Midbrain (tissue), 1 donor: ENCODE measurements around the gene EEF2K.
A peak's percentile ranks its signal among the peaks of the same experiment; 100 is the strongest.
"Not testable (repeated sequence)": the region's sequence is repeated elsewhere in the genome, so short reads cannot be mapped to it uniquely, and the experiment has no call there.

Experiments used
- DNase-seq: peaks from one replicate; lab custom pipeline; 2025; lab: John Stamatoyannopoulos, UW

Gene EEF2K

DNA sequence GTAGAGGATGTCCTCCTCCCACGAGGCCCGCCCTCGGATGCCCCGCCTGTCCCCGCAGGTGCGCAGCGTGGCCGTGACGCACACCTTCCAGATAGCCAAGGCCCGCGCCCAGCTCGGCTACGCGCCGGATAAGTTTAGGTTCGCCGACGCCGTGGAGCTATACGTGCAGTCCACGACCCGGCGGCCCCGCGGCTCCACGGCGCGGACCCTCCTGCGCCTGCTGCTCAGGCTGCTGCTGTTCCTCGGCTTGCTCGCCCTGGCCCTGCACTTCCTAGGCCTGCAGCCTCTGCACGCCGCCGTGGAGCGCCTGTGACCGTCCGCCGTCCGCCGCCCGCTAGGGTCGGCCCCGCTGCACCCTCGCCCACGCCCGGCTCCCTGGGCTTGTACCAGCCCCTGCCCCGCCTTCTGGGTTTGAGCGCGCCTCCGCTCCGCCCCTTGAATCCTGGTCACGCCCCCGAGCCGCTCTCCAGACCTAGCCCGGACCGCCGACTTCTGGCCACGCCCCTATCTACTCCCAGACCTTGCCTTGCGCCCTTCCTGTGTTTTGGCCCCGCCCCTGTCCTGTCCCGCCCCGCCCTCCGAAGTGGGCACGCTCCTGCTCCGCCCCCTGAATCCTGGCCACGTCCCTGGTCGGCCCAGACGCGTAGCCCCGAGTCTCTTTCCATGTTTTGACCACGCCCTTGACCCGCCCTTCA, 15.8 kb upstream of the EEF2K start:
- peak; percentile 100 for DNase-seq

DNA sequence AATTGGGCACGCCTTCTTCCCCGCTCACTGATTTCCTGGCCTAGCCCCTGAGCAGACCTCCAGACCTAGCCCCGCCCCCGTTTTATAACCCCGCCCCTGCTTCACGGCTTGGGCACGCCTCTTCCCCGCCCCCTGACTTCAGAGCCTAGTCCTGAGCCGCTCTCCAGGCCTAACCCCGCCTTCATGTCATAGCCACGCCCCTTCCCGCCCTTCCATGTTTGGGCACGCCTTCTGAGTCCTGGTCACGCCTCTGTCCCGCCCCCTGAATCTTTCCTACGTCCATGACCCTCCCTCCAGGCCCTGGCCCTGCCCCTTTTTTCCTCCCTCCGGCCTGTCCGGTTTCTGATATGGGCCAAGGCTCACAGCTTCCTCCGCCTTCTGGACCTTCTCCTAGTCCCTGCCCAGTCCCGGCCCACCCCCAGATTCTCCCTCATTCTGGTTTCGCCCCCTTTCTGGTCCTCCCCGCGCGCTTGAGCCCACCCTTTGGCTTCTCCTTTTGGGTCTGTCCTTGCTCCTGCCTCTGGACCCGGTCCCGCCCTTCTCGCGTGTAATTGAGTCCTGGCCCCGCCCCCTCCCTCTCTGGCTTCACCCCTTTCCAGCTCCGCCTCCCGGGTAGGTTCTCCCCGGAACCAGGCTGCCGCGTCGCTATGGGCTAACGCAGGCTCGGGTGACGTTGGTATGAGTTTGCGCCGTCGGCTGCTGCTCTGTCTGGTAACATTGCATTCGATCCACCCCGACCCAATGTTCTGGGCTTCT, 15.1 kb upstream of the EEF2K start:
- peak; percentile 100 for DNase-seq

DNA sequence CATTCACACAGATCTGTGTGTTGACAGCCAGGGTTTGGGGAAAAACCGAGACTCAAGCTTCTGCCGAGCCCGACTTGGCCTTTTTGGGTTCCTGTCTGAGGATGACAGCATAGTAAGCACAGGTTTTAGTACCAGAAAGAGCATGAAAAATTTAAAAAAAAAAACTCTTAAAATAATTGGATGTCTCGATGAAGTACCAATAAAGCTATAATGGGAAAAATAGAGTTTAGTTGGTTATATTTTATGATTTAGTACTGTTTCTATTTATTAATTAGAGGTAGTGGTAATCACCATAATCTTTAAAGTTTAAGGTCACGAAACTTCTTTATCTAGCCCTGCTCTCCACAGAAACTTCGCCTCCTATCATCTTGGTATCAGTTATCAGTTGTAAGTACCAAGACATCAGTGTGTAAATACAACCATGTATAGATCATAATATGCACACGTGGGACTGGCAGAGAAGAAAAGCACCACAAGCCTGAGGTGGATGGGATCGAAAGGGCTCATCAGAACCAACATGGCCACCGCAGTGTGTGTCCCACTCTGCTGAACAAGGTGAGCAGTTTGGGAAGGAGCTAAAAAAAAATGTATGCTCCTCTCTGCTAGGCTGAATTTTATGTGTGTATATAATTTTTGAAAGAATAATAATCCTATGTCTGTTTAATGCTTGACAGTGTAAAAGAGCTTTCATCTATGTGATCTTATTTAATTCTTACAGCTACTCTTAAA, 14.4 kb upstream of the EEF2K start:
- peak; percentile 48 for DNase-seq

DNA sequence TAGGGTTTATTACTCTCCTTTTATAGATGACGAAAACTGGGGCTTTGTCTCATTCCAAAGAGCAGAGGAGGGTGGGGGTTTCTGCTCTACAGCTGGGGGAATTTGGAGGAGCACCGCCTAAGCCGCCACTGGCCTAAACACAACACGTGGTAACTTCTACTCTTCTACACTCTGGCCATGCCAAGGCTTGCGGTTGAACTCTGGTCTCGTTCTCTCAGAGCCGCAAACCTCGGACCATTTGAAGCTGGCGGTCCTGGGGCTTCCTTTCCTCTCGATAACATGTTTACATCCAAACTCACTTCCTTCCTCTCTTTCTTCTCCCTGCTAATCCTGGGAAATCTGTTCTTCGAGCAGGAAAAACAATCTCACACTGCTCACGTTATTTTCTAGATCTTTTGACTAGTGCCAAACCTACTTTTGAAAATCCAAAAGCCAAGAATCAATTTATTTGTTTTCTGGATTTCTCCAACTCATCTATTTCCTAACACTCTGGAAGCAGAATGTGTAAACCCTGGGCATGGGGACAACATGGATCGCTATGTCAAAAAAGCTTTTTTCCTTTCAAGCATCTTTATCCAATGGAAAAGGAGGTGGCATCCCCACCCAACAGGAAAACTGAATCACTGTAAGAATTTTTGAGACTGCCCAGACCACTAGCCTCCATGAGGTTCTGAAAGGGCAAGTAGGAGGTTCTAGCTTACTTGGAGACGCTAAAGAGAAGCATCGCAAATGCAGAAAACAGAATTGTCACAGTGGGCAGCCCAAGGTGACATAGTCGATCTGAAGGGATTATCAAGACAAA, 13.6 kb upstream of the EEF2K start:
- peak; percentile 63 for DNase-seq

DNA sequence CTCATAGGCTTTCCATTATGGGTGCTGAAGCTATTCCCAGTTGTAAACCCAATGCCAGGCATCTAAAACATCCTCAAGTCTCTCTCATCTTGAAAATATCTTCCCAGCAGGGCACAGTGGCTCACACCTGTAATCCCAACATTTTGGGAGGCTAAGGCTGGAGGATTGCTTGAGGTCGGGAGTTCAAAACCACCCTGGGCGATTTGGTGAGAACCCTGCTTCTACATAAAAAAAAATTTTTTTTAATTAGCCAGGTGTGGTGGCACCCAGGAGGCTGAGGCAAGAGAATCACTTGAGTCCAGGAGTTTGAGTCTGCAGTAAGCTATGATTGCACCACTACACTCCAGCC, 13.0 kb upstream of the EEF2K start:
- no peak for DNase-seq

DNA sequence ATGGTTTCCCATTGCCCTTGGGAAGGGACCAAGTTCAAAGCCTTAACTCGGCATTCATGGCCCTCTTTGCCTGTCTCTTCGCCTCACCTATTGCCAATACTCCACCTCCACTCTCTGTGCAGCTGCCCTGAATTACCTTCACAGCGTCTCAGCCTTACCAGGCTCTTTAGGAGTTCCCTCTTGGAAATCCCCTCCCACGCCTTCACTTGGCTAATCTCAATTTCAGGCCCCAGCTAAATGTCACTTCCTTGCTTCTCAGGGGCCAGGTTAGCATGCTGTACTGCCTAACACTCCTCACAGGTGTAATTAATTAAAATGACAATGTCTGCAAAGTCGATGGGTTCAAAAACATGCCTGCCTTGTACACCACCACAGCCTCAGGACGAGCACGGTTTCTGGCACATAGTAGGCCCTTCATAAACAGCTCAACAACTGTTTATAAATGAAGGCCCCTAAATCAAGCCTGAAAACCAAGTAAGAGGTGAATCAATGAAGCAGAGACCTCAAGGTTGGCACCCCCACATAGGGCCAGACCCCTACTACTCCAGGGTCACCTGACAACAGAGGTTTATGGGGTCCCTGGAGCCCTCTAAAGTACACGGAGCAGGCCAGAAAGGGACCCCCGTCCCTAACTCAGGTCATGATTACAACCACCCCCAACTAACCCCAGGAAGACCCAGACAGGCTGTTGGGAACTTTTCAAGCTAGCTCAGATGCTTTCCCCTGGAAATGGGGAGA, 11.2 kb upstream of the EEF2K start:
- no peak for DNase-seq

DNA sequence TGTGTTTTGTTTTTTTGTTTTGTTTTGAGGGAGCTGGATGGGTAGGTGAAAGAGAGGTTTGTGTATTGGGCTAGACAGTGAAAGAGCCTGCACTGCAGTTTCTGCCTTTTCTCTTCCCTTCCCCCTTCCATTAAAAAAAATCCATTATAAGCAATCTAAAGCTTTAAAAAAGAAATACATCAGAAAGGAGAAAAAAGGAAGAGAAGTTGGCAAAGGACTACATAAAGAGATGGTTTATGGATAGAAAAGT, 10.7 kb upstream of the EEF2K start:
- DNase-seq = no peak

DNA sequence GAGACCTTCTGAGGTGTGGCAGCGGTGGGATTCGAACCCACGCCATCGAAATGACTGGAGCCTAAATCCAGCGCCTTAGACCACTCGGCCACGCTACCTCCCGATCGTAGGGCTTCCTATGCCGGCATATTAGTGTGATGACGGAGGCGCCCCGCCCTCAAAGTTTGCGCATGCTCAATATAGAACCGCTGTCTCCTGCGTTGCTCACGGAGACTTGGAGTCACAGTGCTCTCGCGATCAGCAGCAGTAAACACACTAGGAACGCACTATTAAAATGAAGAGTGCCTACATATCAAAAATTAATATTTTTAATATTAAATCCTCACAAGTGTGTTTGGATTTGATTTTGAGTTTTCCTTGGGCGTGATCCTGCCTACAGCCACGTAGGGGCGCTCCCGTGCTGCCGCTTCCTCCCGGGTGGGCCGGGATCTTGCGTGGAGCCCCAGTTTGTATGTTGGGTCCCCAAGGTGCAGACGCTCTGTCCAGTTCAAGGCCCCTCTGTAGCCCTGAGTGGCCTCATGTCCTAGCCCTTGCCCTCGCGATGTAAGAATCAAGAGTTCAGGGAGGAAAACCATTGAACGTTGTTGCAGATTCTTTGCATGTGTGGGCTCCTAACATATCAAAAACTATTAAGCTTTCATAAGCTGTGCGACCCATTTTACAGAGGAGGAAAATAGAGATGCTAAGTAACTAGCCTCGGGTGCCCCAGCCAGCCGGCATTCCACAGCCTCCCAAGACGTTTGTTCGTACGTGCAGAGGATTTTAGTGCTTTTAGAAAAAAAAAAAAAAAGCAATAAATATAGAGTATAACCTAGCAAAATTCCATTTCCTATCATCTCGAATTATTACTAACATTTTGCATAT, 10.2 kb upstream of the EEF2K start:
- DNase-seq = peak; percentile 92

DNA sequence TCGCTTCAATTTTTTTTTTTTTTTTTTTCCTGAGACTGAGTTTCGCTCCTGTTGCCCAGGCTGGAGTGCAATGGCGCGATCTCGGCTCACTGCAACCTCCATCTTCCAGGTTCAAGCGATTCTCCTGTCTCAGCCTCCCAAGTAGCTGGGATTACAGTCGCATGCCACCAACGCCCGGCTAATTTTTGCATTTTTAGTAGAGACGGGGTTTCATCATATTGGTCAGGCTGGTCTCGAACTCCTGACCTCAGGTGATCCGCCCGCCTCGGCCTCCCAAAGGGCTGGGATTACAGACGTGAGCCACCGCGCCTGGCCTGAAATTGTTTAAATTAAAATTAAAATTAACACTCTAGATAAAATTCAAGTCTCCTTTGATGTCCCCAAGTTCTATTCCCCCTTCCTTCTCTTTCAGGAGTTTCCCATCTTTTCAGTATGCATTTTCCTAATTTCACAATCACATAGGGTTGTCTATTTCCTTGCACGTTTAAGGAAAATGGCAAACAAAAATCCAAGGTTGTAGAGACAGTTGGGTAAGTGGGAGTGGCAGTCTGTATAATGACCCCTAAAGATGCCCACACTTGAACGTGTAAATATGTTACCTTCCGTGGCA, 9.4 kb upstream of the EEF2K start:
- DNase-seq = not testable (repeated sequence)

DNA sequence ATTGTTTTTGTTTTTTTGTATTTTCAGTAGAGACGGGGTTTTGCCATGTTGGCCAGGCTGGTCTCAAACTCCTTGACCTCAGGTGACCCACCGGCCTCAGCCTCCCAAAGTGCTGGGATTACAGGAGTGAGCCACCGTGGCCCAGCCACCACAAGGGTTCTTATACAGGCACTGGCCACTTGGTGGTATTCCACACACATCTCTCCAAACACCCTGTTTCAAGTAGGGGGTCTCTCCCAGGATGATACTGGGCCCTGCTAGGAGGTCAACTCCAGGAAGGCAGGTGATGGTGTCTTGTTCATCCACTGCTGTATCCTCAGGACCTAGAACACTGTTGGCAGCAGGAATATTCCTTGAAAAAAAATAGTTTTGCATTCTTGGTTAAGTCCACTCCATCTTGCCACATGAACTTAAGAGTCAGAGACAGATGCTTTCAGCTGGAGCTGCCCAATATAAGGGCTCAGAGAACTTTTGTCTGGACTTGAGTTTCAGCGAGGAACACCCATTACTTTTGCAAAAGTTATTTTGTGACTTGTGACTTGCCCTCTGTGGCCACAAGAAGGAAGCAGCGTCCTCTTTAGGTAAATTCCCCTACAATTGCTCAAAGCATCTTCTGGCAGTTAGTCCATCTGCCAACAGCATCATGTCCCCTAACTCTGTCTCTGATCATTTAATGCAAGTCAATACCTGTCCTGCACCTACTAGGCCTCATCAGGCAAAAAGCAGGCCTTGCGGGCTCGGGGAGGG, 7.4 kb upstream of the EEF2K start:
- no peak for DNase-seq

DNA sequence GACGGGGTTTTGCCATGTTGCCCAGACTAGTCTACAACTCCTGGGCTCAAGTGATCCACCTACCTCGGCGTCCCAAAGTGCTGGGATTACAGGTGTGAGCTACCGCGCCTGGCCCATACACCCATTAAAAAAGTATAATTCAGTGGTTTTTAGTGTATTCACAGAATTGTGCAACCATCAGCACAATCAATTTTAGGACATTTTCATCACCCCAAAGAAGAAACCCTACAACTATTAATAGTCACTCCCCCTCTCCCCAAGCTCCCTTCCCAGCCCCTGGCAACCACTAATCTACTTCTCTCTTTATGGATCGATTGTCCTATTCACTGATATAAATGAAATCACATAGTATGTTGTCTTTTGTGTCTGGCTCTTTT, 3.8 kb upstream of the EEF2K start:
- DNase-seq = no peak

DNA sequence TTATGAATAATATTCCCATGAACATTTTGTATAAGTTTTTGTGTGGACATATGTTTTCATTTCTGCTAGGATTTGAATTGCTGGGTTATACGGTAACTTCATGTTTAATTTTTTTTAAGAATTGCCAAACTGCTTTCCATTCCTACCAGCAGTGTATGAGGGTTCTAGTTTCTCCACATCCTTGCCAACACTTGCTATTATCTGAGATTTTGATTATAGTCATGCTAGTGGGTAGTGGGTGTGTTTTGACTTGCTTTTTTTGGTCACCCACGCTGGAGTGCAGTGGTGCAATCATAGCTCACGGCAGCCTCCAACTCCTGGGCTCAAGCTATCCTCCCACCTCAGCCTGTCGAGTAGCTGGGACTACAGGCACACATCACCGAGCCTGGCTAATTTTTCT, 3.0 kb upstream of the EEF2K start:
- no peak for DNase-seq

DNA sequence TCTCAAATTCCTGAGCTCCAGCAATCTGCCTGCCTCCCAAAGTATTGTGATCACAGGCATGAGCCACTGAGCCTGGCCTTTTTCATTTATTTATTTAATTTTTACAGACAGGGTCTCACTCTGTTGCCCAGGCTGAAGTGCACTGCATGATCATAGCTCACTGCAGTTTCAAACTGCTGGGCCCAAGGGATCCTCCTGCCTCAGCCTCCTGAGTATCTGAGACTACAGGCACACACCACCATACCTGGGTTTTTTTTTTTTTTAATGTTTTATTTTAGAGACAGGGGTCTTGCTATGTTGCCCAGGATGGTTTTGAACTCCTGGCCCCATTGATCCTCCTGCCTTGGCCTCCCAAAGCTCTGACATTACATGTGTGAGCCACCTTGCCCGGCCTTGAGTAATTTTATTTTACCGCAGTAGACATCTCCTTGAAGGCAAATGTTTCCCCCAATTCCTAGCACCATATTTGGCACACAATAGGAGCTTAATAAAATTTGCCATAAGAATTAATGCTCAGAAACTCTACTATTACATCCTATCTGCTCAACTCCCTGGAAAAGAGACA, 1.9 kb upstream of the EEF2K start:
- DNase-seq = no peak

DNA sequence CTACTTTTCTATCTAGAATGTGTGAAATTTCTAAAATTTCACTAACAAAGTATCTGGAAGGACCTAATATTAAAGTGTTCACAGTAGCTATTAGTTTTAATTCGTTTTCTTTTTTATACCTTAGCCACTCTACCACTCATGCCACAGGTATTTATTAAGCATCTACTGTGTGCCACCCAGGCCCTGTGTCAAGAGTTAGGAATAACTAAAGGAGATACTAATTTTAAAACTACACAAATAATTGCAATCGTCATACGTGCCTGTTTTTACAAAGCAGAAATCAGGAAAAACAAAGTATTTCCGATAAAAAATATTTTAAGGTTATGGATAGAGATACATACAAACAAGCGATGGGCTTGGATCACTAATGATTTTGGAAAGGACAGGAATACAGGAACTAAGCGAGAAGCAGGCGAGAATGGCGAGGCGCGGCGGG, 483 bp upstream of the EEF2K start:
- no peak for DNase-seq

DNA sequence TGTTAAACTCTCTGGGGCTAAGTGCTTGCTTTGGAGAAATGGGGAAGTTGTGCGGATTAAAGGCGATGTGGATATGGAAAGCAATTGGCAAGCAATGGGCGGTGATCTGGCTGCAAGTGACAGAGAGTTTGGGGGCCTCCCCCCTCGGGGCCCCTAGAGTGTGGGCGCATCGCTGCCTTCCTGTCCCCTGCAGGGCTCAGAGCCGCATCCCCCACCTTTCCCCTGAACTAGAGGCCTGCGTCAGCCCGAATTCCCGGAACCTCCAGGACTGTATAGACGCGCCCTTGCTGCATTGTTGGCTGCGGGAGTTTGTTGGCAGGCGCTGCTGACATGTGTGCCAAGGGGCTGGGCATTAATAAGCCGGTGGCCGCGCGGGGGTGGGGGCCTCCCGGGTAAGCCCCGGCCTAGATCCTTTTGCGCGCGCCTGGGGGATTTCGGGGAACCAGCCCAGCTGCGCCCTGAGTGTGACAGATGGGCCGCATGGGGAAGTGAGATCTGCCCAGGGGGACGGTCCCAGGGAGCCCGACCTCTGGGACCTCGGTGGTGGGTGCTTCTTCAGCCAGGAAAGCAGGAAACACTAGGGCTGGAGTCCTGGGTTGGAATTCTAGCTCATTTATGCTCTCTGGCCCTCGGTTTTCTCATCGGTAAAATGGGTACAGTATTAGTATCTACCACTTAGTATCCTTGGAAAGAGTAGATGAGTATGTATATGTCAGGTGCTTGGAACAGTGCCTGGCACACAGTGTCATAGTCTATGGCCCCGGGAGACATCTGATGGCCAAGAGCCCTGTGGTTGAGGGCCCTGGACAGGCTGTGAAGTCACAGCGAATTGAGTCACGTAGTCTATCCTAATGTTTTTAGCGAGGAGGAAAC, 1.0 kb downstream of the EEF2K start:
- peak; percentile 54 for DNase-seq

DNA sequence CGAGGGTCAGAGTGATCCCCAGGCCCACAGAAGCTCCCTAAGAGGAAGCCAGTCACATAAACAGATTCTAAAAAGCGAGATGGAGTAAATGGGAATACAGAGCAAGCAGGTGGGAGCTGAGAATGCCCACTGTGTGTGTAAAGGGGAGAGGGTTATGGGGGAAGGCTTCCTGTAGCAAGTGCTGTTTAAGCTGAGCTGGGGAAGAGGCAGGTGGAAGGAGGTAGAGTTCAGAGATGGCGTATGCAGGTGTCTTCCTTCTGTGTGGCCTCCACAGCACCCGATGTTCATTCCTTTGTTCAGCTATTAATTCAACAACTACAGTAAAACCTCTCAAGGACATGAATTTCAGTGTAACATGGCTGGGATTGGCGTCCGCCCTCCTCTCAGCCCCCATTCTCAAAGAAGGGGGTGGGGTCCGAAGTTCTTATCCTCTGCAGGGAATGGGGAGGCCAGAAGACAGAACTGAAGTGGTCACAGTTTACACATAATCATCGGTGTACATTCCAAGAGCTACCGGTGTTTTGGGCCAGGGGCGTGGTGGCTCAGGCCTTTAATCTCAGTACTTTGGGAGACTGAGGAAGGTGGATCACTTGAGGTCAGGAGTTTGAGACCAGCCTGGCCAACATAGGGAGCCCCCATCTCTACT, 1.8 kb downstream of the EEF2K start:
- no peak for DNase-seq

DNA sequence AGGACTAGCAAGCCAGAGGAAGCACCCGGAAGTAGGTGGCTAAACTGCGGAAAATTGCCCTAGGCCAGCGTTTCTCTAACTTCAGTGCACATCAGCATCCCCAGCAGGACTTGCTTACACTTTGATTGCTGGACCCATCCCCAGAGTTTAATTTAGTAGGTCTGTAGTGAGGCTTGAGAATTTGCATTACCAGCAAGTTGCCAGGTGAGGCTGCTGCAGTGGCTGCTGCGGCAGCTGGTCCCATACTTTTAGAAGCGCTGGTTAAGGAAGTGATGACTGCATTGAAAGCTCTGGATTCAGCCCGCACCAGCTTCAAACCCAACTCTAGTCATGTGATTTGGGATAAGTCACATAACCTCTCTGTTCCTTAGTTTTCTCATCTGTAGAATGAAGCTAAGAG, 4.2 kb downstream of the EEF2K start:
- DNase-seq = no peak

DNA sequence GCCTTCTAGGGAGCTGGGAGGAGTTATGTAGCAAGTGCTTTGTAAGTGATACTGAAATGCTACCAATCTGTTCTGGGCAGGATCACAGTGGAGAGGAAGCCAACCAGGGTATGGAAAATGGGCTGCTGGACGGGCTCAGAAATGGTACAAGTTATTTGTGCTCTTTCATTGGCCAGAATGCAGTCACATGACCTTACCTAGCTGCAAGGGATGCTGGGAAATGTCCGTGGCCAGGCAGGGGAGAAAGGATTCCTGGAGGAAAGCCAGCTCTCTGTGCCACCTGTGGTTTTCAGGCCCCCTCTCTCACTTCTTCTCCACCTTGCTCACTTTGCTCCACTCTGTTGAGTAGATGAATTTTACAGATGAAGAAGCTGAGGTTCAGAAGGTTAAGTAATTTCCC, 4.8 kb downstream of the EEF2K start:
- DNase-seq = no peak
